Measurements from ENCODE around the gene BICD1. TPM values are rescaled to one million over a fixed set of nuclear protein-coding genes. Genes with fewer than 3 reads are reported as not detected.
"Not testable (repeated sequence)": the region's sequence is repeated elsewhere in the genome, so short reads cannot be mapped to it uniquely, and the experiment has no call there.

BICD1 gene
- total RNA-seq, 1 donor from 2014 or later: 38.6 TPM

DNA sequence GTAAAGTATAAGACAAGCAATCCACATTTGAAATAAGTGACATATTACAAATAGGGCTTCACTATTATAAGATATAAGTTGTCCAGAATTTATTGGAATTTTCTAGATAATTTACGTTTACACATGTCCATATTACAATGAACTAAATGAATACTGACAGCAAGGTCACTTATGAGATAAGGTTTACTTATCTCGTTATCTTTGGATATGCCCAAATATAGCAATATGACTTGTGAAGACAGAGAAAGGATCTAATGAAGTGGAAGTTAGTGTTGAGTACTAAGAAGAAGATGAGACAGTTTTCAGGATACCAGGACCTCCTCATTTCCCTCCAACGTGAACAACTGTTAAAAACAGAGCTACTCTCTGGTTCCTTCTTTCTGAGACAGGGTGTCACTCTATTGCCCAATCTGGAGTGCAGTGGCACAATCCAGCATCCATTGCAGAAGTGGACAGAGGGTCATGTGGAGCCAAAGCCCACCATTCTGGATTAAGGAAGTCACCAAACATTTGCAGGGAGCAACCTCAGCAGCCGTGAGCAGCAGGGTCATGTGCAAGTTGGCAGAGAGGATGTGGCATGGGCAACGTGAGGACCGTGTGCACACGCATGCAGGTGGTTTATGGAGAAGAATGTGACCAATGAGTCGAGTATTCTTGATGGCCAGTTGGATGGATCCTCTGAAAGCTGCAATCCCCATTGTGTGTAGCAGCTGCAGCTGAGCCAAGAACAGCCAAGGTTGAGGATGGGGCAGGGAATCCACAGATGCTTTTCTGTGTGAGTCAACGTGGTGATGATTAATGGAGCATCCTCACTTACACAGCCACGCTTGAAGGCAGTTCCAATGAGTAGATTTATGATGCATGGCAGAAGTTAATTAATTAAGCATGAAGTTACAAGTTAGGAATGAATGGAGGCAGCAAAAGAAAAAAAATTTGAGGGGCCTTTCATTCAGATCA, 111.0 kb downstream of the BICD1 start:
- Mint-ChIP-seq H3K27me3 (ENCODE audit: low read depth) (no peaks in the 10 kb centered on the region), H3K36me3 (peaks cover 14% of the 10 kb centered on the region)

DNA sequence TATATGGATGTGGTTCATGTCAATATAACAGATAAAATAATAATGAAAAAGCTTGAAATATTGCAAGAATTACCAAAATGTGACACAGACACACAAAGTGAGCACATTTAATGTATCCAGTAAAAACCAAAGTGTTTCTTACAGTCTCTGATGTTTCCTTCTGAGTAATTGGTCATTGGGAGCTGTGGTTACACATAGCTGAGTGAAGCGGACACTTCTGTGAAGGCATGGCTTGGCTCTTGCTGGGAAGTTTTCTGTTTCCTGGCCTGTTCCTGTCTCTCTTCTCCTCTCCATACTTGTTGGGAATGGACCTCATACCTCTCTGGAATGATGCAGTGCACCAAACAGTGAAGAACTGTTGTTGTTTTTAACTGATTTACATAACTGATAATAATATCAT, 117.3 kb downstream of the BICD1 start:
- no peak overlapping the region for H3K27ac Mint-ChIP-seq
- DNase-seq (ENCODE audit: low spot score in 2 of 2, unreplicated experiment in 2 of 2): no peak
- H3K9me3 Mint-ChIP-seq: no peaks in the 10 kb centered on the region
- H3K27me3 Mint-ChIP-seq (ENCODE audit: low read depth): no peaks in the 10 kb centered on the region
- H3K36me3 Mint-ChIP-seq: peaks cover 4% of the 10 kb centered on the region
- no peaks in the 10 kb centered on the region for H3K4me1 Mint-ChIP-seq
- TF ChIP-seq, protein P1, sequence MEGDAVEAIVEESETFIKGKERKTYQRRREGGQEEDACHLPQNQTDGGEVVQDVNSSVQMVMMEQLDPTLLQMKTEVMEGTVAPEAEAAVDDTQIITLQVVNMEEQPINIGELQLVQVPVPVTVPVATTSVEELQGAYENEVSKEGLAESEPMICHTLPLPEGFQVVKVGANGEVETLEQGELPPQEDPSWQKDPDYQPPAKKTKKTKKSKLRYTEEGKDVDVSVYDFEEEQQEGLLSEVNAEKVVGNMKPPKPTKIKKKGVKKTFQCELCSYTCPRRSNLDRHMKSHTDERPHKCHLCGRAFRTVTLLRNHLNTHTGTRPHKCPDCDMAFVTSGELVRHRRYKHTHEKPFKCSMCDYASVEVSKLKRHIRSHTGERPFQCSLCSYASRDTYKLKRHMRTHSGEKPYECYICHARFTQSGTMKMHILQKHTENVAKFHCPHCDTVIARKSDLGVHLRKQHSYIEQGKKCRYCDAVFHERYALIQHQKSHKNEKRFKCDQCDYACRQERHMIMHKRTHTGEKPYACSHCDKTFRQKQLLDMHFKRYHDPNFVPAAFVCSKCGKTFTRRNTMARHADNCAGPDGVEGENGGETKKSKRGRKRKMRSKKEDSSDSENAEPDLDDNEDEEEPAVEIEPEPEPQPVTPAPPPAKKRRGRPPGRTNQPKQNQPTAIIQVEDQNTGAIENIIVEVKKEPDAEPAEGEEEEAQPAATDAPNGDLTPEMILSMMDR (IDR thresholded peaks at IDR 0.05; ENCODE audit: unreplicated experiment): no peak
- H3K4me3 Mint-ChIP-seq: no peak overlapping the region

More for the DNA sequence above, 111.0 kb downstream of the BICD1 start:
- Mint-ChIP-seq H3K27ac (no peak overlapping the region), H3K9me3 (no peaks in the 10 kb centered on the region), H3K4me1 (no peaks in the 10 kb centered on the region), H3K4me3 (no peak overlapping the region)
- DNase-seq (ENCODE audit: low spot score in 2 of 2, unreplicated experiment in 2 of 2): no peak
- TF ChIP-seq, protein P1 (IDR thresholded peaks at IDR 0.05; ENCODE audit: unreplicated experiment): no peak

DNA sequence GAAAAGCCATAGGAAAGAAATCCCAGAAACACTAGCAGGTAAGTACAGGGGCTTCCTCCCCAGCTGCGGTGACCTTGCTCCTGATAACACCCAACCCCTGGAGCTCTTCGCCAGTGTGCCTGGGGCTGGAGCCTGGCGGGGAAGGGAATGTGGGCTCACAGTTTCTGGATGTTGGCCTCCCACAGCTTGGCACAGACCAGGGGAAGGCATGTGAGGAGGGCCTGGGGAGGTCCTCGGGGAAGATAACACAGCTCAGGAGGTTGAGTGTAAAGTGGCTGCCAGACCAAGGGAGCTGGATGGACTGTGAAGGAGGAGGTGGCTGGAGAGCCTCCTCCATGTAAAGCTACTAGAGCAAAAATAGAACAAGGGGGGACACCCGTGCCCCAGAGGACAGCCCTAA, 120.1 kb downstream of the BICD1 start:
- Mint-ChIP-seq H3K4me1 (no peaks in the 10 kb centered on the region), H3K9me3 (no peaks in the 10 kb centered on the region), H3K27ac (no peak overlapping the region), H3K27me3 (ENCODE audit: low read depth) (no peaks in the 10 kb centered on the region), H3K36me3 (peaks cover 2% of the 10 kb centered on the region), H3K4me3 (no peak overlapping the region)
- TF ChIP-seq, protein P1 (IDR thresholded peaks at IDR 0.05; ENCODE audit: unreplicated experiment): no peak
- no peak for DNase-seq (ENCODE audit: low spot score in 2 of 2, unreplicated experiment in 2 of 2)

DNA sequence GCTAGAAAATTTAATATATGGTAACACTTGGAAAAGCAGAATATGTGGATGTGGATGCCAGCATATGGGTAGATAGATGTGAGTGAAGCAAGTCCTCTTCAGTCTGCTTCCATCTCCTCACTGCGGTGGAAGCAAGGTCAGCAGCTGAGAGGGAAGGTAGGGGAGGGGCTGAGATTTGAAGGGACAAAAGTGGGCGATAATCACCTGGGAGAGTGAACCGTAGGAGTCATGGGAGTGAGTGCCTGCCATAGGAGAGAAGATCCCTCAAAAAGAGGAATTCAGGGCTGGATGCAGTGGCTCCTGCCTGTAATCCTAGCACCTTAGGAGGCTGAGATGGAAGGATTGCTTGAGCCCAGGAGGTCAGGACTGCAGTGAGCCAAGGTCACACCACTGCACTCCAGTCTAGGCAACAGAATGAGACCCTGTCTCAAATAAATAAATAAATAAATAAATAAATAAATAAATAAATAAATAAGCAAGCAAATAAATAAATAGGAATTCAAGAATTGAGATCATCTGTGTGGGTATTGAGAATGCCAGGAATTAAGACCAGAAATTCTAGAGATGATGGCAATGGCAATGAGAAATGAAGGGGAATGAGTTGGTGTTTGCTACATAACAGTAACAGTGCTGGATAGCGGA, 123.4 kb downstream of the BICD1 start:
- DNase-seq (ENCODE audit: low spot score in 2 of 2, unreplicated experiment in 2 of 2): no peak
- no peak overlapping the region for H3K27ac Mint-ChIP-seq
- TF ChIP-seq, protein P1 (IDR thresholded peaks at IDR 0.05; ENCODE audit: unreplicated experiment): no peak

DNA sequence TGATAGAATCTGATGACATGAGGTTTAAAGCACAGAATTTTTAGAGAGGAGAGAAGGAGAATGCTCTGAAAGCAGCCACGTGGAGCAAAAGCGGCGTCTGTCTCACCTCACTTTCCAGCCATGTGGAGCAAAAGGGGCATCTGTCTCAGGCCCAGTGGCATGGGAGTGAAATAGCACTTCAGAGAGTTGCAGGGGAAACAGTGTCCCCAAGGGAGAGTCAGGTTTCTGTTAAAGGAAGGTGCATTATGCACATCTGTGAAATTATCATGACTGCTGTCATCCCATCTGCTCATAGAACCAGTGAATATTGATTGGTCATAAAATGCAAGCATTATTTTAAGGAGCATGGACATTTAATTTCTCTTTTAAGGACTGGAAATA, 124.0 kb downstream of the BICD1 start:
- H3K36me3 Mint-ChIP-seq: peaks cover 2% of the 10 kb centered on the region
- no peaks in the 10 kb centered on the region for H3K27me3 Mint-ChIP-seq (ENCODE audit: low read depth)
- peaks cover 3% of the 10 kb centered on the region for H3K4me1 Mint-ChIP-seq
- H3K4me3 Mint-ChIP-seq: no peak overlapping the region
- TF ChIP-seq, protein P1 (IDR thresholded peaks at IDR 0.05; ENCODE audit: unreplicated experiment): no peak
- no peaks in the 10 kb centered on the region for H3K9me3 Mint-ChIP-seq
- no peak overlapping the region for H3K27ac Mint-ChIP-seq
- no peak for DNase-seq (ENCODE audit: low spot score in 2 of 2, unreplicated experiment in 2 of 2)

More for the DNA sequence above, 123.4 kb downstream of the BICD1 start:
- no peaks in the 10 kb centered on the region for H3K27me3 Mint-ChIP-seq (ENCODE audit: low read depth)
- H3K4me3 Mint-ChIP-seq: no peak overlapping the region
- H3K36me3 Mint-ChIP-seq: peaks cover 2% of the 10 kb centered on the region
- no peaks in the 10 kb centered on the region for H3K9me3 Mint-ChIP-seq
- H3K4me1 Mint-ChIP-seq: peaks cover 3% of the 10 kb centered on the region

DNA sequence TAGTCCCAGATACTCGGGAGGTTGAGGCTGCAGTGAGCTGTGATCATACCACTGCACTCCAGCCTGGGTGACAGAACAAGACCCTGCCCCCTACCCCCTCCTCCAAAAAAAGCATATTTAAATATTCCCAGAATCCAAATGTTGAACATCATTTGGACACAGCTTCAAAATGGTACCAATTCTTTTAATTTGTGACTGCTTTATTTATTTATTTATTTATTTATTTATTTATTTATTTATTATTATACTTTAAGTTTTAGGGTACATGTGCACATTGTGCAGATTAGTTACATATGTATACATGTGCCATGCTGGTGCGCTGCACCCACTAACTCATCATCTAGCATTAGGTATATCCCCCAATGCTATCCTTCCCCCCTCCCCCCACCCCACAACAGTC, 124.7 kb downstream of the BICD1 start:
- H3K9me3 Mint-ChIP-seq: not testable (repeated sequence)

More for the DNA sequence above, 124.7 kb downstream of the BICD1 start:
- not testable (repeated sequence) for H3K27me3 Mint-ChIP-seq (ENCODE audit: low read depth); H3K36me3 Mint-ChIP-seq; H3K4me3 Mint-ChIP-seq; H3K27ac Mint-ChIP-seq; DNase-seq (ENCODE audit: low spot score in 2 of 2, unreplicated experiment in 2 of 2); H3K4me1 Mint-ChIP-seq
